Sigmoid colon (tissue), 4 donors: ENCODE data around the gene RFPL3.

Source experiments
- EP300 ChIP-seq, 4 donors: sonication (generic); formaldehyde crosslinking; IDR thresholded peaks; one replicate each; pipeline ENCODE4 v1.6.1; 2017; ENCODE audit warnings: antibody characterized with exemption in 4 of 4
- POLR2A ChIP-seq, 2 donors: fragments of 450-650 bp; IDR thresholded peaks; one replicate each; pipeline ENCODE4 v1.6.1; 2016; ENCODE audit warnings: antibody characterized with exemption in 2 of 2, mild to moderate bottlenecking in 2 of 2, moderate library complexity in 2 of 2
- POLR2AphosphoS5 ChIP-seq, 4 donors: sonication (generic); formaldehyde crosslinking; IDR thresholded peaks; one replicate each; pipeline ENCODE4 v1.6.1; 2017; ENCODE audit warnings: antibody characterized with exemption in 4 of 4
- TF ChIP-seq, protein P1 (sequence below), 4 experiments: fragments of 450-650 bp in 3 of 4; fragments of 200-600 bp in 1 of 4; IDR thresholded peaks; one replicate each; pipeline ENCODE4 v1.5.1; 2016 to 2019; ENCODE audit warnings: antibody characterized with exemption in 4 of 4, mild to moderate bottlenecking in 3 of 4, moderate library complexity in 2 of 4

DNA sequence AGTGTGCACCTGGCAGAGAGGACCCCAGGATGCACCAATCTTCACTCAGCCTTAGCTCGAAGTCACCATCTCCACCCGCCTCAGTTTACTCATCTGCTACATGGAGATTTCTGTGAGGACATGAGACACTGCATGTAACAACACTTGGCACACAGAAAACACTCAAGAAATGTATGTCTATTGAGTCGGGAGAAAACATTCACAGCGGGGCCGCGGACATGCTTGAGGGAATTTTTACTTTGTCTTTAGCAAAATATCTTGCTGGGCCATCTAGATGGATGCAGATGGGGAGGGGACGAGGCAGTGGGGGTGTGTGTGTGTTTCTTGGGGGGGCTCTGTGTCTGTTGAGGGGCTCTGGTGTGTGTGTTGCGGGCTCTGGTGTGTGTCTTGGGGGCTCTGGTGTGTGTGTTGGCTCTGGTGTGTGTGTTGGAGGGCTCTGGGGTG is 28.4 kb upstream of the RFPL3 start:
- TF ChIP-seq, protein P1, sequence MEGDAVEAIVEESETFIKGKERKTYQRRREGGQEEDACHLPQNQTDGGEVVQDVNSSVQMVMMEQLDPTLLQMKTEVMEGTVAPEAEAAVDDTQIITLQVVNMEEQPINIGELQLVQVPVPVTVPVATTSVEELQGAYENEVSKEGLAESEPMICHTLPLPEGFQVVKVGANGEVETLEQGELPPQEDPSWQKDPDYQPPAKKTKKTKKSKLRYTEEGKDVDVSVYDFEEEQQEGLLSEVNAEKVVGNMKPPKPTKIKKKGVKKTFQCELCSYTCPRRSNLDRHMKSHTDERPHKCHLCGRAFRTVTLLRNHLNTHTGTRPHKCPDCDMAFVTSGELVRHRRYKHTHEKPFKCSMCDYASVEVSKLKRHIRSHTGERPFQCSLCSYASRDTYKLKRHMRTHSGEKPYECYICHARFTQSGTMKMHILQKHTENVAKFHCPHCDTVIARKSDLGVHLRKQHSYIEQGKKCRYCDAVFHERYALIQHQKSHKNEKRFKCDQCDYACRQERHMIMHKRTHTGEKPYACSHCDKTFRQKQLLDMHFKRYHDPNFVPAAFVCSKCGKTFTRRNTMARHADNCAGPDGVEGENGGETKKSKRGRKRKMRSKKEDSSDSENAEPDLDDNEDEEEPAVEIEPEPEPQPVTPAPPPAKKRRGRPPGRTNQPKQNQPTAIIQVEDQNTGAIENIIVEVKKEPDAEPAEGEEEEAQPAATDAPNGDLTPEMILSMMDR (IDR thresholded peaks at IDR 0.05), result no peak
- TF ChIP-seq POLR2A (IDR thresholded peaks at IDR 0.05) (no peak), EP300 (IDR thresholded peaks at IDR 0.05) (no peak), POLR2AphosphoS5 (IDR thresholded peaks at IDR 0.05) (no peak)
